Prostate gland (tissue), 2 donors: ENCODE results near the gene PAM16.

Experiments used
- CTCF ChIP-seq, 4 experiments: fragments of 200-600 bp in 2 of 4; fragments of 450-650 bp in 2 of 4; sonication (generic) in 2 of 4; IDR thresholded peaks; 1 replicate in 3 of 4; 2 replicates in 1 of 4; pipeline ENCODE4 v1.5.1; 2016 to 2019; ENCODE audit warnings: antibody characterized with exemption in 4 of 4, mild to moderate bottlenecking in 2 of 4, moderate library complexity in 2 of 4
- POLR2A ChIP-seq: fragments of 450-650 bp; IDR thresholded peaks from one replicate; pipeline ENCODE4 v1.6.1; 2016; ENCODE audit warnings: antibody characterized with exemption, mild to moderate bottlenecking
- POLR2AphosphoS5 ChIP-seq: sonication (generic); formaldehyde crosslinking; IDR thresholded peaks from one replicate; pipeline ENCODE4 v1.6.1; 2017; ENCODE audit warnings: antibody characterized with exemption

DNA sequence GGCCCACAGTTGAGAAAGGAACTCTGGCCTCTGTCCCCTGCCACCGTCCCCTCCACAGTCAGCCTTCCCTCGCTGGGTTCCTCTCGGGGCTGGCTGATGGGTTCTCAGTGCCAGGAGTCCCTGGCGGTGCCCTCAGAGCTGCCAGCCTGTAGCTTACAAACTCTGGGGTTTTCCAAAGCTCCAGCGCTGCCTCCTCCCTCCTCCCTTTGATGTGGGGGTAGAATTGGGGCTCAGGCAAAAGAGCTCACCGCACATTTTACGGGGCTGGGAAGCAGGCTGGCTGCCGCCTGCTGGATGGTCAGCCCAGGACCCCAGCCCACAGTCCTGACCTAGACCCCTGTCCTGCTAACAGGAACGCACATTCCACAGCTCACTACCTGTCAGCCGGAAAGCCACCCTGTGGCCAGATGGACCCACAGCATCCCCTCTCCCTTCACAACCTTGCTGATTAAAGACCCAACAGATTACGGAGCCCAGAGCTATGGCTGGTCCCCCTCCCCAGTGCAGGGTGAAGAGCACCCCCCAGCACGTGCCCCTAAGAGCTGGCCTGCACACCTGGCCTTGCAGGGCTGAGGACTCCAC is 26.5 kb upstream of the PAM16 start:
- TF ChIP-seq POLR2A, result no peak
- no peak for TF ChIP-seq CTCF (IDR thresholded peaks at IDR 0.05)
- no peak for TF ChIP-seq POLR2AphosphoS5
